DOHH2 (cell line): ENCODE results near the gene HOTAIR.

Experiments
- CTCF ChIP-seq: fragments of 200-600 bp; sonication (generic); IDR thresholded peaks from one replicate; pipeline ENCODE4 v1.5.1; 2014; ENCODE audit warnings: antibody characterized with exemption, mild to moderate bottlenecking, low read depth, low read length; ENCODE audit not compliant: poor library complexity, severe bottlenecking
- EZH2phosphoT487 ChIP-seq: fragments of 200-600 bp; sonication (generic); IDR thresholded peaks from 2 replicates; pipeline ENCODE4 v1.6.1; 2017; ENCODE audit warnings: borderline replicate concordance, mild to moderate bottlenecking, antibody characterized with exemption, low read length, moderate library complexity, mixed read lengths

- TF ChIP-seq CTCF: no peak
- no peak for TF ChIP-seq EZH2phosphoT487
Measured at GRCh38 chr12:53963434-53964314, 11.1 kb downstream of the HOTAIR start.
